ENCODE results near the gene SNX21.
"Not testable (repeated sequence)": the region's sequence is repeated elsewhere in the genome, so short reads cannot be mapped to it uniquely, and the experiment has no call there.

The SNX21 gene

DNA sequence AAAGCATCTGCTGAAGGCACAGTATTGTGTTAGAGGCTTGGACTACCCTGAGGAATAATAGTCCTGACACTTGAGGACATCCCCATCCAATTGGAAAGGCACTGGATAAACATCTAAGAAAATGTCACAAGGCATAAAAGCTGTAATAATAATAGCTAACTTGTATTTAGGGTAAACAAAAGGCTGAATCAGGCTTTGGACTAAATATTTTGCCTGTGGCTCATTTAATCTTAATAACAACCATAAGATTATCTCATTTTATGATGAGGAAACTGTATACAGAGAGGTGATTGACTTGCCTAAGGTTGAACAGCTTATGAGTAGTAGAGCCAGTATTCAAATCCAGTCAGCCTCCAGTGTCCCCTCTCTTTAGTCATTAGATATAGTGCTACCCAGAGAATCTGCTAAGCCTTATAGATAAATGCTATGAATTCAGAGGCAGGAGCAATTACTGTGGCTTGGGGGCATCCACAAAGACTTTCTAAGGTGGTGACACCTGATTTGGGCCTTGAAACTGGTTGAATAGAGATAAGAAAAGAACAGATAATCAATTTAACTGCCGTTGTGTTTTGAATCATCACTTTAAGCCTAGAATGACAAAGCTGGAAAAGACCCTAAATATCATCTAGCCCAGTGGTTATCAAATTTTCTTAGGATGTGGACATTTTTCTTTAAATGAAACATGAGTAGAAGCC lies 40.0 kb downstream of the SNX21 start:
- no peak overlapping the region for H3K4me3 ChIP-seq (ENCODE audit: low read depth, low read length)
- DNase-seq (ENCODE audit: low read depth, low spot score) = no peak
- no peak for TF ChIP-seq CTCF (IDR thresholded peaks at IDR 0.05; ENCODE audit: low read depth, low read length)
- in situ Hi-C loops (cut with HindIII; ENCODE audit: low sequenced_read_pairs) = no loop called here

- H3K4me3 ChIP-seq (ENCODE audit: low read depth, low read length); in situ Hi-C loops (cut with HindIII; ENCODE audit: low sequenced_read_pairs); DNase-seq (ENCODE audit: low read depth, low spot score): not testable (repeated sequence)
Measured at GRCh38 chr20:45874104-45874481, 40.5 kb downstream of the SNX21 start.

GRCh38 chr20:45874576-45874975 lies 41.0 kb downstream of the SNX21 start:
- in situ Hi-C loops (cut with HindIII; ENCODE audit: low sequenced_read_pairs) = no loop called here
- no peak for TF ChIP-seq CTCF (IDR thresholded peaks at IDR 0.05; ENCODE audit: low read depth, low read length)
- H3K4me3 ChIP-seq (ENCODE audit: low read depth, low read length) = no peak overlapping the region
- DNase-seq (ENCODE audit: low read depth, low spot score) = no peak

GRCh38 chr20:45878076-45878761 lies 44.6 kb downstream of the SNX21 start:
- TF ChIP-seq CTCF (IDR thresholded peaks at IDR 0.05; ENCODE audit: low read depth, low read length) = no peak
- in situ Hi-C loops (cut with HindIII; ENCODE audit: low sequenced_read_pairs) = no loop called here
- no peak for DNase-seq (ENCODE audit: low read depth, low spot score)
- no peak overlapping the region for H3K4me3 ChIP-seq (ENCODE audit: low read depth, low read length)

DNA sequence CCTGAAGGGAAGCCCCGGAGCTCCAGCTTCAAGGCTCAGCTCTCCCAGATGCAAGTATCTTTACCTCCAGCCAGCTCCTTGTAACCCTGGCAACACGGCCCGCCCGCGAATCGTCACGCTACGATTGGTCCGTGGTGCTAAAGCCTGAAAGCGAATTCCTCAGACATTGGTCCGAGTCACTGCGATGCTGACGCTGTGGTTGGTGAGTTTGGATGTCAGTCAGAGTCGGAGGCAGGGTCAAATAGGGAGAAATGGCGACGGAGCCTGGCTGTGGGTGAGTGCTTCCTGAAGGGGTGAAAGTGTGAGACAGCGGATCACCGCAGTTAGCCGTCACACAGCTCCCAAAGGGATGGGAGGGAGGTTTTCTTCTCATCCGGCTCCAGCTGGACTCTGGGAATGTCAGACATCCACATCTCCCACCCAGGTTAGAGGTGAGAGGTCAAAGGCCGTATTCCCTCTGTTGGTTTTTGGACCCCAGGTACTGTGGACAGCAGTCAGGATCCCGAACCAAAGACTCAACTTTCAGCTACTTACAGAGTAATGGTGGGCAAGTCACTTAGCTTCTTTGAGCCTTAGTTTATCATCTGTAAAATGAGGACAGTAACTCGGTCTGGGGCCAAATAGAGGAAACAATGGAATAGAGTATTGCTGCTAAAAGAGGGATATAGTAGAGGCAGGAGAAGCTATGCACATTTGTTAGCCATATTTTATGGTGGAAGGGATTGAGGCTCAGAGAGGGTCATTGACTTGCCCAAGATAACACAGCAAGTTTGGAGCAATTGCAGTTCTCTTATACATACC lies 47.6 kb downstream of the SNX21 start, which contains the start of gene ZSWIM1:
Gene ZSWIM1 (plus strand): TSS at position 240 of the 801 bp plus-strand sequence. CDS start 1,366 bp downstream, outside the sequence.
- H3K4me3 ChIP-seq (ENCODE audit: low read depth, low read length) = peak within 1 kb of the TSS; percentile 77
- TF ChIP-seq CTCF (IDR thresholded peaks at IDR 0.05; ENCODE audit: low read depth, low read length) = no peak
- DNase-seq (ENCODE audit: low read depth, low spot score) = peak; percentile 99
- in situ Hi-C loops (cut with HindIII; ENCODE audit: low sequenced_read_pairs) = no loop called here

- in situ Hi-C loops (cut with HindIII; ENCODE audit: low sequenced_read_pairs) = no loop called here
- no peak for DNase-seq (ENCODE audit: low read depth, low spot score)
- TF ChIP-seq CTCF (IDR thresholded peaks at IDR 0.05; ENCODE audit: low read depth, low read length) = no peak
- no peak overlapping the region for H3K4me3 ChIP-seq (ENCODE audit: low read depth, low read length)
Measured at GRCh38 chr20:45882469-45883099, 49.0 kb downstream of the SNX21 start.
